ENCODE measurements around the gene VSX1.

Gene VSX1

DNA sequence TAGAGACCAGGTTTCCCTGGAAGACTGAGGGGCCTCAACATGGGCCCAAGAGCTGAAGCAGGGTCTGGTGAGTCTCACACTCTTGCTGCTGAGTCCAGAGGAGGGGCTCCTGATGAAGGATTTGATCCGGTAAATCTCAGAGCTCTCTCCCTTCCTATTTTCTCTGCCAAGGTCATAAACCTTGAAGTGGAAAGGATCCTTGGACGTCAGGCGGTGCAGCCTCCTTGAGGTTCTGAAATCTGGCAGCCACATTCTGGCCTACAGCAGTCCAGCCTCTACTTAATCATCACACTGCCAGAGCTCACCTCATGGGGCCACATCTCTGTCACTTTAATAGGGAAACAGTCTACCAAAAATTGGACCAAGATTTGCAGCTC is 48.0 kb downstream of the VSX1 start:
- H3K4me3 ChIP-seq (ENCODE audit: low read depth, low read length): no peak overlapping the region

DNA sequence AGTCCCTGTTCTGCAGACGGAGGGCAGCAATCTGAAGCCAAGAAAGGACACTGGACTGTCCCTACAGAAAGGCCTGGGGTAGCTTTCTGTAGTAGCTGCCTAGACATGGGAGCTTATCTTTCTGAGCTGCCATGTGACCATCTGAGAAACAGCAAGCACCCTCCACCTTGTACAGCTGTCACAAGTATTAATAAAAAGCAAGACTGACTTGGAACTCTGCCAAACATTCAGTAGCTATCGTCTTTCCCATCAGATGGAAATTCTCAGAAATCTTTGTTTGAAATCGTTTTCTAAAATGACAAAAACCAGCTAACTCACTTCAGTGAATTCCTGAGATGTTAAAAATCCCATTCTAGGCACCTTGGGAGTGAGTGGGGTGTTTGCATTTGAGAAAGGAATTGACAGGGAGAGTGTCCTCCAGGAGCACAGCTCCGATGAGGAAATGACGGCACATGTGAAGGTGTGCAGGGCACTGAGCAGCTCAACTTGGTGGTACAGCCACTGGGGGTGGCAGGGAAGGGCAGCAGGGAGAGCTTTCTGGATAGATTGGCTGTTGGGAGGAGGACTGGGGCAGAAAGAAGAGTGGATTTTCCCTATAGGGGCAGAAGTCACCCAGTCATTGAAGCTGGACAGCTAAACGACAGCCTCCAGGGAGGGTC is 48.5 kb downstream of the VSX1 start:
- TF ChIP-seq, protein P1, sequence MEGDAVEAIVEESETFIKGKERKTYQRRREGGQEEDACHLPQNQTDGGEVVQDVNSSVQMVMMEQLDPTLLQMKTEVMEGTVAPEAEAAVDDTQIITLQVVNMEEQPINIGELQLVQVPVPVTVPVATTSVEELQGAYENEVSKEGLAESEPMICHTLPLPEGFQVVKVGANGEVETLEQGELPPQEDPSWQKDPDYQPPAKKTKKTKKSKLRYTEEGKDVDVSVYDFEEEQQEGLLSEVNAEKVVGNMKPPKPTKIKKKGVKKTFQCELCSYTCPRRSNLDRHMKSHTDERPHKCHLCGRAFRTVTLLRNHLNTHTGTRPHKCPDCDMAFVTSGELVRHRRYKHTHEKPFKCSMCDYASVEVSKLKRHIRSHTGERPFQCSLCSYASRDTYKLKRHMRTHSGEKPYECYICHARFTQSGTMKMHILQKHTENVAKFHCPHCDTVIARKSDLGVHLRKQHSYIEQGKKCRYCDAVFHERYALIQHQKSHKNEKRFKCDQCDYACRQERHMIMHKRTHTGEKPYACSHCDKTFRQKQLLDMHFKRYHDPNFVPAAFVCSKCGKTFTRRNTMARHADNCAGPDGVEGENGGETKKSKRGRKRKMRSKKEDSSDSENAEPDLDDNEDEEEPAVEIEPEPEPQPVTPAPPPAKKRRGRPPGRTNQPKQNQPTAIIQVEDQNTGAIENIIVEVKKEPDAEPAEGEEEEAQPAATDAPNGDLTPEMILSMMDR (IDR thresholded peaks at IDR 0.05; ENCODE audit: insufficient read depth, low read depth, low read length, missing control alignments): no peak

More for the DNA sequence above, 48.0 kb downstream of the VSX1 start:
- TF ChIP-seq, protein P1 (IDR thresholded peaks at IDR 0.05; ENCODE audit: insufficient read depth, low read depth, low read length, missing control alignments): no peak
- no peak for DNase-seq (ENCODE audit: low read depth)

DNA sequence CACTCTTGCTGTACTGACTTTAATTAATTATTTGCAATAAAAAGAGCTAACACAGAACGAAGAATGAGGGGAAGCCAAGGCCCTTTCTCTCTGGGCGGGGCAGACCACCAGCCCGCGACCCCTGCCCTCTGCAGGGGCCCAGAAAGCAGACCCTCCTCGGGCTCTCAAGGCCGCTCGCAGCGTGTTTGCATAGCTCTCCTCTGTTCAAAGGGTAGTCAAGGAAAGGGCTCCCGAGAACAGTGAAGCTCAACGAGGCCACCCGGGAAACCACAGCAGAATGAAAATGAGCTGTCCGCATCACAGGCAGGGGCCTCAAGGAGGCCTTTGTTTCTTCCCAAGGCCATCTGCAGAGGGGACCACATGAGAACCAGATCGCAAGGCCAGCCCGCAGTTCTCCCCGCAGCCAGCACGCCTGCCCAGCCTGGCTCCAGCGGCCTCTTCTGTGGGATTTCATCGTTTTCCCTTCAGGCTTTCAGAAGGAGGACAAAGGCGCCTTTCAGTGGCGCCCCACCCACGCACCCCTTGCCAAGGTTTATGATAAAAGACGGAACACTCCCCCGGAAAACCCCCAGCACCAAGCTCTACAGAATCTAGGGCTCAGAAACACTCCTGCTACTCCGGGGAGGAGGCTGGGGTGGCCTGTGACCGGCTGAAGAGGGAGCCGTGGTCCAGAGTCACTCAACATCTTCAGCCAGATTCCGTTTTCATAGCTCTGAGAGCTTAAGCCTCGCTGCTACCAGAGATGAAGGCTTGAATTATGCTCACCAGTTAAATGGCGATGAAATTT is 49.3 kb downstream of the VSX1 start:
- no peak overlapping the region for H3K4me3 ChIP-seq (ENCODE audit: low read depth, low read length)
- no peak for DNase-seq (ENCODE audit: low read depth)
- TF ChIP-seq, protein P1 (IDR thresholded peaks at IDR 0.05; ENCODE audit: insufficient read depth, low read depth, low read length, missing control alignments): no peak

More for the DNA sequence above, 48.5 kb downstream of the VSX1 start:
- DNase-seq (ENCODE audit: low read depth): no peak
- no peak overlapping the region for H3K4me3 ChIP-seq (ENCODE audit: low read depth, low read length)

DNA sequence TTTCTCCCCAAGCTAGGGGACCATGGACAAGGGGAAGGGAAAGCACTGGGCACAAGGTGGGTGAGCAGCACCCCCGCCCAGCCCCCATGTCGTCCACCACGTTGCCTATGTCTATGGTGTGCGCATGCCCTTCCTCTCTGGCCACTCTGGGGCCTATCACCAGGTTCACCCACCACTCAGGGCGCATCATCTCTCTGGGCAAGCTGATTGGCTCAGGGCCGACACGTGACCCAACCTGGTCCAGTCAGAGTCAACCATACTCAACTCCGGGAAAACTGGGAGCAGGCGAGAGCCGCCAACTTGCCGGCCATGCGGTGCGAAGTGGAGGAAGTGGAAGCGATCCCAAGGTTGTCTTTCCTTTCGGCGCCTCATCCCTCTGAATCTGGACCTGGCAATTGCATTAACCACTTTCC is 49.9 kb downstream of the VSX1 start:
- TF ChIP-seq, protein P1 (IDR thresholded peaks at IDR 0.05; ENCODE audit: insufficient read depth, low read depth, low read length, missing control alignments): no peak
- no peak for DNase-seq (ENCODE audit: low read depth)
- H3K4me3 ChIP-seq (ENCODE audit: low read depth, low read length): no peak overlapping the region

DNA sequence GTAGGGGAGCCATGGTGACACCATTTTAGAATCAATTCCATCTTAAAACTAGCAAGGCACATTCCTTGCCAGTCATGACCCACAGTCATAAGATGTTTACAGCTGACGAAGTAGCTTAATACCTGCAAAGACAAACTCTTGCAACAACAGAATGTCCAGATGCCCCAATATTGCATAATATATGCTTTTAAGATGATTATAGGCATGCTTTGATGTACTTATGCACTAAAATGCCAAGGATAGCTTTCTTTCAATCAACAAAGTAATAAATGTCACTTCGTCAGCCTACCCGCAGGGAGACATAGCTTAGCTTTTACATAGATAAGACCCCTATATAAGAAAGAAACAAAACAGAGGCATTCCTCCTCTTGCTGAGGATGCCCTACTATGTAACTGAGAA is 50.7 kb downstream of the VSX1 start:
- DNase-seq (ENCODE audit: low read depth): no peak
- no peak overlapping the region for H3K4me3 ChIP-seq (ENCODE audit: low read depth, low read length)

DNA sequence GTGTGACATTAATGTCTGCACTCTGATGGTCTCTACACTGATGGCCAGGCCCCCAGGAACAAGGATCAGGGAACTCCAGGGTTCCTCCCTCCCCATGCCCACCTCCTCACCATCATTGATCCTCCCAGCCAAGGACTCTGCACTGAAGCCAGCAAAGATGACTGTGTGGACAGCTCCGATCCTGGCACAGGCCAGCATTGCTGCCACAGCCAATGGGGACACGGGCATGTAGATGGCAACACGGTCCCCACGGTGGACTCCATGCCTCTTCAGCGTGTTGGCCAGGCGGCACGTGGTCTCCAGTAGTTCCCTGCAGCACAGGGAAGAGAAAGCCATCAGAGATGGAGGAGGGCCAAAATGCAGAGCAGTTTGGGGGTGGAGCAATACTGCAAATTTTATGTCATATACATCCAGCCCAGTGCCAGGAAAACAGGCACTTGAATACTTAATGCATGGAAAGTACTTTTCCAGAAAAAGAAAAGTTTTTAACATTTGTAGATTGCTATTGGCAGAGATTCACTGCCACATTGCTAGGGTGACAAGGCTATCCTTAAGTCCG is 51.2 kb downstream of the VSX1 start:
- TF ChIP-seq, protein P1 (IDR thresholded peaks at IDR 0.05; ENCODE audit: insufficient read depth, low read depth, low read length, missing control alignments): no peak
- H3K4me3 ChIP-seq (ENCODE audit: low read depth, low read length): no peak overlapping the region
- DNase-seq (ENCODE audit: low read depth): no peak

More for the DNA sequence above, 50.7 kb downstream of the VSX1 start:
- TF ChIP-seq, protein P1 (IDR thresholded peaks at IDR 0.05; ENCODE audit: insufficient read depth, low read depth, low read length, missing control alignments): no peak

Data from GM12865 (cell line).